ENCODE results near the gene PLEKHH3. TPM values are rescaled to one million over a fixed set of nuclear protein-coding genes. Genes with fewer than 3 reads are reported as not detected.

The PLEKHH3 gene
- total RNA-seq, 1 experiment from 2014 or later, result 66.3 TPM

GRCh38 chr17:42640121-42640520 lies 36.7 kb downstream of the PLEKHH3 start:
- POLR2A ChIA-PET, result interaction anchor here (0.8 kb wide), 1 partner anchor 11 kb away, joined by 3 read pairs; no protein-coding TSS in a partner anchor
- Histone ChIP-seq H3K9ac (ENCODE audit: low read length) (no peak overlapping the region), H3K4me3 (replicated peaks in 1 of 2; ENCODE audit: low read depth in 1 of 2, low read length in 2 of 2) (no peak overlapping the region), H3K9me3 (ENCODE audit: control insufficient read depth in 1 of 2, insufficient read depth in 1 of 2, low read depth in 1 of 2, low read length in 2 of 2) (no peaks in the 10 kb centered on the region), H3K27me3 (ENCODE audit: insufficient read depth, low read length) (no peaks in the 10 kb centered on the region), H3K79me2 (ENCODE audit: insufficient read depth, low read length) (no peaks in the 10 kb centered on the region), H3K4me1 (ENCODE audit: control insufficient read depth in 1 of 2, insufficient read depth in 2 of 2, low read length in 2 of 2) (no peaks in the 10 kb centered on the region), H3K9me2 (ENCODE audit: insufficient read depth) (no peaks in the 10 kb centered on the region), H3K4me2 (ENCODE audit: low read length) (no peak overlapping the region), H3K27ac (ENCODE audit: low read depth, low read length) (no peak overlapping the region), H3K36me3 (ENCODE audit: control insufficient read depth in 1 of 2, insufficient read depth in 2 of 2, low read length in 2 of 2) (no peaks in the 10 kb centered on the region), H4K20me1 (ENCODE audit: insufficient read depth) (no peaks in the 10 kb centered on the region), H2AFZ (ENCODE audit: low read depth, low read length, poor library complexity, severe bottlenecking) (no peak overlapping the region)
- ATAC-seq, result no peak
- RAD21 ChIA-PET (ENCODE audit: low non-redundant PET in 1 of 2, low total read pairs in 2 of 2, uncharacterized antibody in 2 of 2, unreplicated experiment in 2 of 2), result no interaction called here
- DNase-seq (ENCODE audit: low read depth, low spot score), result no peak
- TF ChIP-seq CBX3 (IDR thresholded peaks at IDR 0.05; ENCODE audit: low read depth), result no peak
- TF ChIP-seq EZH2 (IDR thresholded peaks at IDR 0.05), result no peak
- no peak for TF ChIP-seq JUND (IDR thresholded peaks at IDR 0.05)
- no peak for TF ChIP-seq SRF (IDR thresholded peaks at IDR 0.05; ENCODE audit: low read depth)
- no peak for TF ChIP-seq SP1 (IDR thresholded peaks at IDR 0.05; ENCODE audit: low read depth)
- TF ChIP-seq EGR1 (IDR thresholded peaks at IDR 0.05; ENCODE audit: low read depth), result no peak
- TF ChIP-seq, protein P1, sequence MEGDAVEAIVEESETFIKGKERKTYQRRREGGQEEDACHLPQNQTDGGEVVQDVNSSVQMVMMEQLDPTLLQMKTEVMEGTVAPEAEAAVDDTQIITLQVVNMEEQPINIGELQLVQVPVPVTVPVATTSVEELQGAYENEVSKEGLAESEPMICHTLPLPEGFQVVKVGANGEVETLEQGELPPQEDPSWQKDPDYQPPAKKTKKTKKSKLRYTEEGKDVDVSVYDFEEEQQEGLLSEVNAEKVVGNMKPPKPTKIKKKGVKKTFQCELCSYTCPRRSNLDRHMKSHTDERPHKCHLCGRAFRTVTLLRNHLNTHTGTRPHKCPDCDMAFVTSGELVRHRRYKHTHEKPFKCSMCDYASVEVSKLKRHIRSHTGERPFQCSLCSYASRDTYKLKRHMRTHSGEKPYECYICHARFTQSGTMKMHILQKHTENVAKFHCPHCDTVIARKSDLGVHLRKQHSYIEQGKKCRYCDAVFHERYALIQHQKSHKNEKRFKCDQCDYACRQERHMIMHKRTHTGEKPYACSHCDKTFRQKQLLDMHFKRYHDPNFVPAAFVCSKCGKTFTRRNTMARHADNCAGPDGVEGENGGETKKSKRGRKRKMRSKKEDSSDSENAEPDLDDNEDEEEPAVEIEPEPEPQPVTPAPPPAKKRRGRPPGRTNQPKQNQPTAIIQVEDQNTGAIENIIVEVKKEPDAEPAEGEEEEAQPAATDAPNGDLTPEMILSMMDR (IDR thresholded peaks at IDR 0.05 in 2 of 3, conservative IDR thresholded peaks at IDR 0.05 in 1 of 3; ENCODE audit: borderline replicate concordance in 1 of 3, insufficient read depth in 1 of 3, low read depth in 2 of 3, low read length in 2 of 3), result no peak
- no peak for TF ChIP-seq POLR2A (IDR thresholded peaks at IDR 0.05; ENCODE audit: borderline replicate concordance, extremely low read depth, insufficient read depth, insufficient read length)
- TF ChIP-seq, protein P2, sequence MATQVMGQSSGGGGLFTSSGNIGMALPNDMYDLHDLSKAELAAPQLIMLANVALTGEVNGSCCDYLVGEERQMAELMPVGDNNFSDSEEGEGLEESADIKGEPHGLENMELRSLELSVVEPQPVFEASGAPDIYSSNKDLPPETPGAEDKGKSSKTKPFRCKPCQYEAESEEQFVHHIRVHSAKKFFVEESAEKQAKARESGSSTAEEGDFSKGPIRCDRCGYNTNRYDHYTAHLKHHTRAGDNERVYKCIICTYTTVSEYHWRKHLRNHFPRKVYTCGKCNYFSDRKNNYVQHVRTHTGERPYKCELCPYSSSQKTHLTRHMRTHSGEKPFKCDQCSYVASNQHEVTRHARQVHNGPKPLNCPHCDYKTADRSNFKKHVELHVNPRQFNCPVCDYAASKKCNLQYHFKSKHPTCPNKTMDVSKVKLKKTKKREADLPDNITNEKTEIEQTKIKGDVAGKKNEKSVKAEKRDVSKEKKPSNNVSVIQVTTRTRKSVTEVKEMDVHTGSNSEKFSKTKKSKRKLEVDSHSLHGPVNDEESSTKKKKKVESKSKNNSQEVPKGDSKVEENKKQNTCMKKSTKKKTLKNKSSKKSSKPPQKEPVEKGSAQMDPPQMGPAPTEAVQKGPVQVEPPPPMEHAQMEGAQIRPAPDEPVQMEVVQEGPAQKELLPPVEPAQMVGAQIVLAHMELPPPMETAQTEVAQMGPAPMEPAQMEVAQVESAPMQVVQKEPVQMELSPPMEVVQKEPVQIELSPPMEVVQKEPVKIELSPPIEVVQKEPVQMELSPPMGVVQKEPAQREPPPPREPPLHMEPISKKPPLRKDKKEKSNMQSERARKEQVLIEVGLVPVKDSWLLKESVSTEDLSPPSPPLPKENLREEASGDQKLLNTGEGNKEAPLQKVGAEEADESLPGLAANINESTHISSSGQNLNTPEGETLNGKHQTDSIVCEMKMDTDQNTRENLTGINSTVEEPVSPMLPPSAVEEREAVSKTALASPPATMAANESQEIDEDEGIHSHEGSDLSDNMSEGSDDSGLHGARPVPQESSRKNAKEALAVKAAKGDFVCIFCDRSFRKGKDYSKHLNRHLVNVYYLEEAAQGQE (IDR thresholded peaks at IDR 0.05; ENCODE audit: low read depth), result no peak
- no peak for TF ChIP-seq YY1 (IDR thresholded peaks at IDR 0.05; ENCODE audit: extremely low read depth, insufficient replicate concordance, low read depth, low read length)
- TF ChIP-seq ZFX (IDR thresholded peaks at IDR 0.05), result no peak
- TF ChIP-seq, protein P3, sequence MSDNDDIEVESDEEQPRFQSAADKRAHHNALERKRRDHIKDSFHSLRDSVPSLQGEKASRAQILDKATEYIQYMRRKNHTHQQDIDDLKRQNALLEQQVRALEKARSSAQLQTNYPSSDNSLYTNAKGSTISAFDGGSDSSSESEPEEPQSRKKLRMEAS (IDR thresholded peaks at IDR 0.05), result no peak
- no peak for TF ChIP-seq CEBPB (IDR thresholded peaks at IDR 0.05; ENCODE audit: low read depth)
- no peak for TF ChIP-seq EZH2phosphoT487 (IDR thresholded peaks at IDR 0.05; ENCODE audit: borderline replicate concordance)
- TF ChIP-seq POLR2AphosphoS5 (IDR thresholded peaks at IDR 0.05; ENCODE audit: low read depth, low read length), result no peak
- no peak for TF ChIP-seq ZNF274 (IDR thresholded peaks at IDR 0.05; ENCODE audit: low read depth, low read length)
- TF ChIP-seq ELF1 (IDR thresholded peaks at IDR 0.05; ENCODE audit: borderline replicate concordance, low read depth), result no peak
- BruUV-seq (replicated peaks), result no TSS peak
- CTCF ChIA-PET, result no interaction called here
- intact Hi-C loops (cut with micrococcal nuclease), result no loop called here

Measured in HCT116 (cell line).